GM10266 (cell line): Measurements from ENCODE around the gene MRPL21.

ENCODE experiments used
- DNase-seq: peaks from one replicate; pipeline ENCODE4 v3.0.0; 2012; ENCODE audit errors: extremely low spot score
- TF ChIP-seq, protein P1 (sequence below): IDR thresholded peaks from 2 replicates; pipeline ENCODE4 v1.5.1; 2012; ENCODE audit warnings: mild to moderate bottlenecking, low read depth; ENCODE audit not compliant: control insufficient read depth, insufficient read depth; ENCODE audit errors: missing control alignments

MRPL21 gene

DNA sequence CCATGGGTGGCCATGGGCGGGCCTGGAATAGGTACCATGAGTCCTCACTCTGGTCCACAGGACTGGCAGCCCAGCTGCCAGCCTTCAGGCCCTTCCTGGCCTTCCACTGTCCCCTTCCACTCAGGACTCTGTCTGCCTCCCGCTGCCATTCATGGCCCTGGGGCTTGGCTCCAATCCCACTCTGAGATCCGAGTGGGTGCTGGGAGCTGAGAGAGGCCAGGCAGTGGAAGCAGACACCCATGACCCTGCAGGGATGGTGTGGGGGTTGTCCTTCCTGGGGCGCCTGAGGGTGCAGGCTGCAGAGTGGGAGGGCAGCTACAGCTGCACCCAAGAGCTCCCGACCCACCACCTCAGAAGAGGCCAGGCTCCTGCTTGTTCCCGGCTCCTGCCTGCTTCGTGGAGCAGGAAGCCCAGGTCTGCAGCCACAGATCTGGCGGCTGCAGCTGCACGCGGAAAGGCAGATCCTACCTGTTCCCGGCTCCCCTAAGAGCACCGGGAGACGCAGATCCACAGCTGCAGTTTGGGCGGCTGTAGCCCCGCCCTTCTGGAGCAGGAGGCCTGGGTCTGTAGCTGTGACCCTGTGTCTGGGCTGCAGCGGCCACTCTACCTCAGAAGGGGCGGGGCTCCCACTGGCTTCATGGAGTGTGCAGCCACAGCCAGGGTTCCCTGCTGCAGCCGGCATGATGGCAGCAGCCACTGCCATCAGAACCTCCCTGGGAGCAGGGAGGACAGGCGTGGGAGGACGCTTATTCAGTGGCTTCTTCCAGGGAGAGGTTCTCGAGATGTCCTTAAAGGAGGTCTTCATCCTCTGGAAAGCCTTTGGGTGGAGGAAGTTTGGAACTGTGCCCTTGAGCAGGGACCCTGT lies 27.6 kb upstream of the MRPL21 start:
- no peak for DNase-seq

DNA sequence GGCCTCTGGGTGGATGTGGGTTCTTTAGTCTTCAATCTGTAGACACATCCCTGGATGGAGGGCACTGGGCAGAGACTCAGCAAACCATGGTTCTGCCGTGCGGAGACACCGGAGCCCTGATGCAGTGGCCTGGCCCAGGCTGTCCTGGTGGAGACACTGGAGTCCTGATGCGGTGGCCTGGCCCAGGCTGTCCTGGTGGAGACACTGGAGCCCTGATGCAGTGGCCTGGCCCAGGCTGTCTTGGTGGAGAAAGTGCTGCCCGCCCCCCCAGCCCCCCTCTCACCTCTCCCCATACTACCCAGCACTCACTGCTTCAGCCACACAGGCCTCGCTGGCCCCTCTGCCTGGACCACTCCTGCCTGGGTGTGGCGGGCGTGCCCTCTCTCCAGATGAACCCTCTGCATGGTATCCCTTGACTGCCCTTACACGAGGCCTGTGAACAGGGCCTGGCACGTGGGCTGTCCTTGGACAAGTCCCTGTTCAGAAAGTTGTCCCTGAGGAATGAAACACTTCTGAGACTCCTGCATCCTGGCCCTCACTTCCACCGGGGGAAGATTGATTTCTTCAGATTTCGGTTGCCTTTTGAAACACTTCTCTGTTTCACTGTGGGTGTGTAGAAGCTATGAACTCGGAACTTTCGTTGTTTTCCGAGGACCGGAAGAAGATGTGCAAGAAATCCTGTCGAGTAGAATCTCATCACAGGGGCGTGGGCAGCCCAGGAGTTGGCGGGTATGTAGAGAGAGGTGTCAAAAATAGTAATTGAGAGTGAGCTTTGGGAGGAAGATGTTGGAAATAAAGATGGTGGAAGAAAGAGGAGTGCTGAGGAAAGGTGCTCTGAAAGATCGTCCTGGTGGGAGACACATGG lies 26.3 kb upstream of the MRPL21 start:
- no peak for DNase-seq
- TF ChIP-seq, protein P1, sequence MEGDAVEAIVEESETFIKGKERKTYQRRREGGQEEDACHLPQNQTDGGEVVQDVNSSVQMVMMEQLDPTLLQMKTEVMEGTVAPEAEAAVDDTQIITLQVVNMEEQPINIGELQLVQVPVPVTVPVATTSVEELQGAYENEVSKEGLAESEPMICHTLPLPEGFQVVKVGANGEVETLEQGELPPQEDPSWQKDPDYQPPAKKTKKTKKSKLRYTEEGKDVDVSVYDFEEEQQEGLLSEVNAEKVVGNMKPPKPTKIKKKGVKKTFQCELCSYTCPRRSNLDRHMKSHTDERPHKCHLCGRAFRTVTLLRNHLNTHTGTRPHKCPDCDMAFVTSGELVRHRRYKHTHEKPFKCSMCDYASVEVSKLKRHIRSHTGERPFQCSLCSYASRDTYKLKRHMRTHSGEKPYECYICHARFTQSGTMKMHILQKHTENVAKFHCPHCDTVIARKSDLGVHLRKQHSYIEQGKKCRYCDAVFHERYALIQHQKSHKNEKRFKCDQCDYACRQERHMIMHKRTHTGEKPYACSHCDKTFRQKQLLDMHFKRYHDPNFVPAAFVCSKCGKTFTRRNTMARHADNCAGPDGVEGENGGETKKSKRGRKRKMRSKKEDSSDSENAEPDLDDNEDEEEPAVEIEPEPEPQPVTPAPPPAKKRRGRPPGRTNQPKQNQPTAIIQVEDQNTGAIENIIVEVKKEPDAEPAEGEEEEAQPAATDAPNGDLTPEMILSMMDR, result no peak

More for the DNA sequence above, 27.6 kb upstream of the MRPL21 start:
- TF ChIP-seq, protein P1, result no peak

DNA sequence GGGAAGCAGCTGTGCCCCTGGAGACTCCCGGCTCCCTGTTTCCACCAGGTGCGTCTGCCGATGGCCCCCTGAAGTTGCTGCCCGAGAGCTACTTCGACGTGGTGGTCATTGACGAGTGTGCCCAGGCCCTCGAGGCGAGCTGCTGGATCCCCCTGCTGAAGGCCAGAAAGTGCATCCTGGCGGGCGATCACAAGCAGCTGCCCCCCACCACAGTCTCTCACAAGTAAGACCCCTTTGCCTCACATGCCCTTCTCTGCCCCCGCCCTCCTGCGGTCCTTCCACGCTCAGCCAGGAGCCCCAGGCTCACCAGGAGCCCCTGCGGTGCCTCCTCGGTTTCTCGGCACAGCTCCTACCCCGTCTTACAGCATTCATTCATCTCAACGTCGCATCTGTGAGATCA lies 25.5 kb upstream of the MRPL21 start:
- TF ChIP-seq, protein P1, result no peak
- DNase-seq, result no peak

DNA sequence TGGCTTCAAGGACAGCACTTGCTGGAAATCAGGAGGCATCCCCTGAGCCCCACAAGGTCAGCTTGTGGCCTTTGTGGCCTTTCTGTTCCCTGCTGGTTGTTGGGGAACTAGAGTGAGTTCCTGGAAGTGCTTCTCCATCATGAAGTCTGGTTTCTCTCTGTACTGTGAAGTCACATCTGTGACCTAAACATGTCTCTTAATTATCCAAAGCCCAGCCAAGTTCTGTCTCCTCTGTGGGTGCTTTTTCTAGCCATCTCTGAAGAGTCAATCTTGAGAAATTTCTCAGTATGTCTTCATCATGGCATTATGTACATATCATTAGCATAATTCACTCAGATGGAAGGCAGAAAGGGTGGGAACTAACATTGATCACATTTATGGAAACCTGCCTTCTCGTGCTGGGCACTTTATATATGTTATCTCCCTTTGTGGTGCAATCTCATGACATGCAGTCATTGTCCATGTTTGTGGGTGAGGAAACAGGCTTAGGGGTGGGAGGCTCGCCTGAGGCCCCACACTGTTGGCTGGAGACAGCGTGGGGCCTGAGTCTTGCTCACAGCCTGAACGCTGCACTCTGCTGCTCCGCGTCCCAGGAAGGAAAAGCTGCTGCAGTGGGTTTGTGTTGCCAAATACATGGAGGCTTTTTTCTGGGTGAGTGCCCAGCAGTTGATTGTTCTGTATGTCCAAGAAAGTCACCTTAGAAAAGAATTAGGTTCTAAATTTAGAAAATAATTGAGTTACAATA lies 24.7 kb upstream of the MRPL21 start:
- TF ChIP-seq, protein P1, result no peak
- no peak for DNase-seq

DNA sequence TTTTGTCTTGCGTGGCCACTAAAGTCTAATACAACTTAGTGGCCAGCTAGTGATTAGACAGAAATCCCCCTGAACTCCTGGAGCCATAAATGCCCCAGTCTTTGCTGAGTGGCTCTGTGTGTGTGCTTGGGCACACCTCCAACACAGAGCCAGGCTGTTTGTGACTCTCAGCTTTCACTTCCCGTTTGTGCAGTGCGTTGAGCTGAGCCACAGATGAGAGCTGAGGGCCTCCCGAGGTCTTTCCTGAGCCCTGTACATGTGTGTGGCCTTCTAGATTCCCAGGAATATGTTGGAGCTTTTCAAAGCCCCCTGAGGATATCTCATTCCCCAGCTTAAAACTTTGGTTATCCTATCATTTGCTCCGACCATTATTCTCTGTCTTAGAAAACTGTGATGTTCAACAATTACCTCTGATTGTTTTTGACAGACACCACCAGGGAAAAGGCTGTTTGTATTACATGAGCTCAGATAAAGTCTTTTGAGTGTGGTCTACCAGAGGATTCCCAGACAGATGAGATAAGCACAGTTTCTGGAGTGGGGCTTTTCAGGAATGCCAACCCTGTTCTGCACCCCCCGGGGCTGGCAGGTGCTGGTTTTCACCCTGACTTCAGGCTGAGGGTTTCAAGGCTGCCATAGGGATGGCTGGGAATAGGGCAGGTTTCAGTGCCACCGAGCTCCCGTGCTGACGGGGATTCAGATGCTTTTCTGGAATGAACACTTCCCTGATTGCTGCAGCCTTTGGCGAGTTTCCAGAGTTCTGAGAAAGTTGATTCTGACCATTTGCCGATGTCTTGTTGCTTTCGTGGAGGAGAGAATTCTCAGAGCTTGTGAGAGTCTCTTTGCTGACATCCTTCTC lies 23.9 kb upstream of the MRPL21 start:
- TF ChIP-seq, protein P1, result no peak
- DNase-seq, result peak; percentile 64

DNA sequence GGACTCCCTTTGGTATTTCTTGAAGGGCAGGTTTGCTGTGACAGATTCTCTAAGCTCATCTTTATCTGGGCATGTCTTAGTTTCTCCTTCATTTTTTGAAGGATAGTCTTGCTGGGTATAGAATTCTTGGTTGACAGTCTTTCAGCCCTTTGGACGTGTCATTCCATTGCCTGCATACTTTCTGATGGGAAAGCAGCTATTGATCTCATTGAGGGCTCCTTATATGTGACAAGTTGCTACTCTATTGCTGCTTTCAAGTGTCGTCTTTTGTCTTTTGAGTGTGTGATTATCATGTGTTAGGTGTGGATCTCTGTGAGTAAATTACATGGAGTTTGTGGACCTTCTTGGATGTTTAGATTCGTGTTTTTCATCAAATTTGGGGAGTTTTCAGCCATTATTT lies 22.0 kb upstream of the MRPL21 start:
- DNase-seq, result no peak

More for the DNA sequence above, 22.0 kb upstream of the MRPL21 start:
- TF ChIP-seq, protein P1, result no peak
